Measurements from ENCODE around the gene TECTB.

GRCh38 chr10:112260831-112261230, 22.4 kb upstream of the TECTB start:
- no peak for TF ChIP-seq POLR2A (IDR thresholded peaks at IDR 0.05)
- TF ChIP-seq CTCF (IDR thresholded peaks at IDR 0.05) = no peak

Data from heart left ventricle (tissue), 13 donors.